K562 (cell line): ENCODE data around the gene PLAAT3. TPM values are rescaled to one million over a fixed set of nuclear protein-coding genes. Genes with fewer than 3 reads are reported as not detected.

Source experiments
- FOXM1 ChIP-seq, 2 experiments: fragments of 450-650 bp in 1 of 2; sonication (generic) in 1 of 2; formaldehyde crosslinking in 1 of 2; IDR thresholded peaks; 2 replicates each; pipeline versions ENCODE4 v1.6.1 to v1.9.0; 2017 to 2022; ENCODE audit warnings: low read depth in 2 of 2, mild to moderate bottlenecking in 2 of 2, missing genetic modification reagents in 1 of 2, moderate library complexity in 1 of 2
- GABPA ChIP-seq: fragments of 200-800 bp; sonication (Bioruptor generic); conservative IDR thresholded peaks from 2 replicates; pipeline ENCODE4 v1.6.1; 2016; ENCODE audit warnings: low read depth, missing genetic modification characterization, missing compliant biosample characterization
- GTF2E2 ChIP-seq: fragments of 200-800 bp; sonication (Bioruptor generic); IDR thresholded peaks from 2 replicates; pipeline ENCODE4 v1.6.1; 2016; ENCODE audit warnings: missing genetic modification characterization, missing compliant biosample characterization
- MAFG ChIP-seq: fragments of 450-650 bp; conservative IDR thresholded peaks from 2 replicates; pipeline ENCODE4 v1.6.1; 2016; ENCODE audit warnings: missing genetic modification characterization, missing compliant biosample characterization
- POLR2G ChIP-seq: fragments of 200-400 bp; formaldehyde crosslinking; IDR thresholded peaks from 2 replicates; pipeline ENCODE4 v1.6.1; 2017; ENCODE audit warnings: low read depth, mild to moderate bottlenecking, antibody characterized with exemption, low read length, moderate library complexity
- PRMT5 ChIP-seq: sonication (generic); formaldehyde crosslinking; IDR thresholded peaks from 2 replicates; pipeline ENCODE4 v1.5.0; 2020; ENCODE audit warnings: missing genetic modification reagents
- SMAD4 ChIP-seq: fragments of 250-450 bp; sonication (Bioruptor Pico); conservative IDR thresholded peaks from 2 replicates; pipeline ENCODE4 v1.8.0; 2021; ENCODE audit warnings: inconsistent platforms, mild to moderate bottlenecking, moderate library complexity
- TAF1 ChIP-seq: IDR thresholded peaks from 2 replicates; pipeline ENCODE4 v1.6.1; 2011; ENCODE audit warnings: mild to moderate bottlenecking, low read length, moderate library complexity; ENCODE audit not compliant: insufficient read depth, control insufficient read depth, severe bottlenecking; ENCODE audit errors: extremely low read depth
- UBTF ChIP-seq, 2 experiments: IDR thresholded peaks; 2 replicates each; pipeline ENCODE4 v1.6.1; 2012; ENCODE audit warnings: improper control_type of control experiment in 2 of 2, low read depth in 2 of 2, low read length in 2 of 2, borderline replicate concordance in 1 of 2
- ZC3H11A ChIP-seq: IDR thresholded peaks from 2 replicates; pipeline ENCODE4 v1.6.1; 2012; ENCODE audit warnings: low read depth, low read length, improper control_type of control experiment
- ZNF274 ChIP-seq: IDR thresholded peaks from 2 replicates; pipeline ENCODE4 v1.6.1; 2011; ENCODE audit warnings: low read depth, mild to moderate bottlenecking, low read length, moderate library complexity, borderline replicate concordance
- ZNF408 ChIP-seq: fragments of 250-450 bp; sonication (Bioruptor Pico); IDR thresholded peaks from 2 replicates; pipeline ENCODE4 v1.4.0; 2020; ENCODE audit warnings: low read depth, mild to moderate bottlenecking, moderate library complexity
- ZNF436 ChIP-seq: fragments of 250-450, 450-650 bp; sonication (Bioruptor Pico); formaldehyde crosslinking; IDR thresholded peaks from 2 replicates; pipeline ENCODE4 v1.7.0; 2020; ENCODE audit warnings: mild to moderate bottlenecking
- ZNF507 ChIP-seq: conservative IDR thresholded peaks from 2 replicates; pipeline ENCODE4 v1.6.1; 2017; ENCODE audit warnings: missing genetic modification characterization, missing compliant biosample characterization
- polyA plus RNA-seq, 8 experiments: library from polyadenylated mRNA; depleted of rRNA in 4 of 8; stranded (reverse) in 5 of 8; unstranded in 3 of 8; fragments of >200 nt; fragmentation: Nextera tagmentation in 2 of 8; fragmentation: Illumina TruSeq in 1 of 8; extraction: Ambion mirVana in 2 of 8; extraction: Trizol in 1 of 8; gene quantifications; 2 replicates each; pipeline versions ENCODE4 v1.2.1 to v1.2.3, GENCODE V29; 2011 to 2014; ENCODE audit warnings: inconsistent platforms in 1 of 8, missing spikeins in 1 of 8
- total RNA-seq, 7 experiments: library from RNA; depleted of rRNA in 6 of 7; stranded (reverse); fragments of >200 nt in 6 of 7; fragmentation: Illumina TruSeq in 2 of 7; extraction: Trizol in 2 of 7; gene quantifications; 2 replicates each; pipeline versions ENCODE4 v1.2.1 to v1.2.3, GENCODE V29; 2011 to 2021; ENCODE audit warnings: low replicate concordance in 1 of 7
- TF ChIP-seq, protein P1 (sequence below): fragments of 450-650 bp; conservative IDR thresholded peaks from 2 replicates; pipeline ENCODE4 v1.6.1; 2016; ENCODE audit warnings: missing genetic modification characterization, low read depth, mild to moderate bottlenecking, missing compliant biosample characterization, moderate library complexity
- TF ChIP-seq, protein P2 (sequence below): sonication (generic); formaldehyde crosslinking; IDR thresholded peaks from 2 replicates; pipeline ENCODE4 v1.8.0; 2022; ENCODE audit warnings: mild to moderate bottlenecking, missing genetic modification reagents

Gene PLAAT3
- total and polyA plus RNA-seq, 9 of the 15 experiments (the other 6 are each of a cell fraction or from before 2014, with no cell fraction given), result 0.80 to 2.7 (median 1.4) TPM

- peak; percentile 69 for TF ChIP-seq FOXM1 (IDR thresholded peaks at IDR 0.05; ENCODE audit: low read depth)
- no peak for TF ChIP-seq FOXM1 (CRISPR knock-in tag; IDR thresholded peaks at IDR 0.05; ENCODE audit: low read depth)
- 0 out of 4 replicates have a peak, but pooled peaks of 1 of the 2 experiments have one; percentile 28 for TF ChIP-seq UBTF (IDR thresholded peaks at IDR 0.05; ENCODE audit: borderline replicate concordance in 1 of 2, low read depth in 2 of 2, low read length in 2 of 2)
- TF ChIP-seq POLR2G, result no peak
- no peak for TF ChIP-seq ZNF274
- no peak for TF ChIP-seq GTF2E2 (tag)
- TF ChIP-seq ZC3H11A, result no peak
- no peak for TF ChIP-seq TAF1
- TF ChIP-seq, protein P1, sequence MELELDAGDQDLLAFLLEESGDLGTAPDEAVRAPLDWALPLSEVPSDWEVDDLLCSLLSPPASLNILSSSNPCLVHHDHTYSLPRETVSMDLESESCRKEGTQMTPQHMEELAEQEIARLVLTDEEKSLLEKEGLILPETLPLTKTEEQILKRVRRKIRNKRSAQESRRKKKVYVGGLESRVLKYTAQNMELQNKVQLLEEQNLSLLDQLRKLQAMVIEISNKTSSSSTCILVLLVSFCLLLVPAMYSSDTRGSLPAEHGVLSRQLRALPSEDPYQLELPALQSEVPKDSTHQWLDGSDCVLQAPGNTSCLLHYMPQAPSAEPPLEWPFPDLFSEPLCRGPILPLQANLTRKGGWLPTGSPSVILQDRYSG, result no peak; the same call in 1 of the 2 replicates
- no peak for TF ChIP-seq ZNF507 (tag)
- TF ChIP-seq, protein P2, sequence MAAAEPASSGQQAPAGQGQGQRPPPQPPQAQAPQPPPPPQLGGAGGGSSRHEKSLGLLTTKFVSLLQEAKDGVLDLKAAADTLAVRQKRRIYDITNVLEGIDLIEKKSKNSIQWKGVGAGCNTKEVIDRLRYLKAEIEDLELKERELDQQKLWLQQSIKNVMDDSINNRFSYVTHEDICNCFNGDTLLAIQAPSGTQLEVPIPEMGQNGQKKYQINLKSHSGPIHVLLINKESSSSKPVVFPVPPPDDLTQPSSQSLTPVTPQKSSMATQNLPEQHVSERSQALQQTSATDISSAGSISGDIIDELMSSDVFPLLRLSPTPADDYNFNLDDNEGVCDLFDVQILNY (CRISPR knock-in tag), result no peak
- TF ChIP-seq ZNF436 (CRISPR knock-in tag), result no peak
- no peak for TF ChIP-seq ZNF408 (CRISPR knock-in tag)
- TF ChIP-seq GABPA (tag), result peak; percentile 94
- no peak for TF ChIP-seq PRMT5
- no peak; the same call in 1 of the 2 replicates for TF ChIP-seq SMAD4
- TF ChIP-seq MAFG, result no peak
Observed at GRCh38 chr11:63573881-63574855, 40.1 kb downstream of the PLAAT3 start (continued).
